ENCODE measurements around the gene KLF18.

The KLF18 gene

GRCh38 chr1:44141531-44141930 is at the start of gene KLF18:
Gene KLF18 (minus strand): TSS chr1:44141631. CDS start chr1:44141631, 0 bp downstream.
- H3K4me3 ChIP-seq (ENCODE audit: control insufficient read depth, low read depth, low read length), result no peak within 1 kb of the TSS
- no peak for DNase-seq (ENCODE audit: low read depth)
- TF ChIP-seq CTCF (conservative IDR thresholded peaks at IDR 0.05; ENCODE audit: control insufficient read depth, insufficient read depth, low read depth, low read length), result no peak

- DNase-seq (ENCODE audit: low read depth), result no peak
- TF ChIP-seq CTCF (conservative IDR thresholded peaks at IDR 0.05; ENCODE audit: control insufficient read depth, insufficient read depth, low read depth, low read length), result no peak
- no peak overlapping the region for H3K4me3 ChIP-seq (ENCODE audit: control insufficient read depth, low read depth, low read length)
Measured at GRCh38 chr1:44174630-44175029, 33.2 kb upstream of the KLF18 start.

GRCh38 chr1:44170281-44170823 is 28.9 kb upstream of the KLF18 start:
- TF ChIP-seq CTCF (conservative IDR thresholded peaks at IDR 0.05; ENCODE audit: control insufficient read depth, insufficient read depth, low read depth, low read length), result no peak
- H3K4me3 ChIP-seq (ENCODE audit: control insufficient read depth, low read depth, low read length), result no peak overlapping the region
- peak; percentile 79 for DNase-seq (ENCODE audit: low read depth)

GRCh38 chr1:44168520-44169098 is 27.2 kb upstream of the KLF18 start:
- no peak overlapping the region for H3K4me3 ChIP-seq (ENCODE audit: control insufficient read depth, low read depth, low read length)
- no peak for DNase-seq (ENCODE audit: low read depth)
- TF ChIP-seq CTCF (conservative IDR thresholded peaks at IDR 0.05; ENCODE audit: control insufficient read depth, insufficient read depth, low read depth, low read length), result no peak

GRCh38 chr1:44161546-44161945 is 20.1 kb upstream of the KLF18 start:
- H3K4me3 ChIP-seq (ENCODE audit: control insufficient read depth, low read depth, low read length), result no peak overlapping the region
- no peak for DNase-seq (ENCODE audit: low read depth)
- TF ChIP-seq CTCF (conservative IDR thresholded peaks at IDR 0.05; ENCODE audit: control insufficient read depth, insufficient read depth, low read depth, low read length), result no peak

GRCh38 chr1:44158871-44159270 is 17.4 kb upstream of the KLF18 start:
- H3K4me3 ChIP-seq (ENCODE audit: control insufficient read depth, low read depth, low read length), result no peak overlapping the region
- no peak for DNase-seq (ENCODE audit: low read depth)
- no peak for TF ChIP-seq CTCF (conservative IDR thresholded peaks at IDR 0.05; ENCODE audit: control insufficient read depth, insufficient read depth, low read depth, low read length)
